ENCODE results near the gene ANO5.

GRCh38 chr11:22161489-22161888 is 31.4 kb upstream of the ANO5 start:
- TF ChIP-seq CTCF (IDR thresholded peaks at IDR 0.05; ENCODE audit: low read depth, low read length, poor library complexity, severe bottlenecking) (no peak), EZH2phosphoT487 (IDR thresholded peaks at IDR 0.05; ENCODE audit: borderline replicate concordance, low read length) (no peak)

All from DOHH2 (cell line).